Activated CD8-positive, alpha-beta memory T cell treated with anti-CD3 and anti-CD28 coated beads, Interleukin-2, amount 50 U/mL, for 1 hour (primary cell): ENCODE data around the gene CYTH2.

Experiments used
- DNase-seq: peaks from one replicate; pipeline ENCODE4 v3.0.0-alpha.2; 2020; ENCODE audit errors: extremely low read depth

The CYTH2 gene

DNA sequence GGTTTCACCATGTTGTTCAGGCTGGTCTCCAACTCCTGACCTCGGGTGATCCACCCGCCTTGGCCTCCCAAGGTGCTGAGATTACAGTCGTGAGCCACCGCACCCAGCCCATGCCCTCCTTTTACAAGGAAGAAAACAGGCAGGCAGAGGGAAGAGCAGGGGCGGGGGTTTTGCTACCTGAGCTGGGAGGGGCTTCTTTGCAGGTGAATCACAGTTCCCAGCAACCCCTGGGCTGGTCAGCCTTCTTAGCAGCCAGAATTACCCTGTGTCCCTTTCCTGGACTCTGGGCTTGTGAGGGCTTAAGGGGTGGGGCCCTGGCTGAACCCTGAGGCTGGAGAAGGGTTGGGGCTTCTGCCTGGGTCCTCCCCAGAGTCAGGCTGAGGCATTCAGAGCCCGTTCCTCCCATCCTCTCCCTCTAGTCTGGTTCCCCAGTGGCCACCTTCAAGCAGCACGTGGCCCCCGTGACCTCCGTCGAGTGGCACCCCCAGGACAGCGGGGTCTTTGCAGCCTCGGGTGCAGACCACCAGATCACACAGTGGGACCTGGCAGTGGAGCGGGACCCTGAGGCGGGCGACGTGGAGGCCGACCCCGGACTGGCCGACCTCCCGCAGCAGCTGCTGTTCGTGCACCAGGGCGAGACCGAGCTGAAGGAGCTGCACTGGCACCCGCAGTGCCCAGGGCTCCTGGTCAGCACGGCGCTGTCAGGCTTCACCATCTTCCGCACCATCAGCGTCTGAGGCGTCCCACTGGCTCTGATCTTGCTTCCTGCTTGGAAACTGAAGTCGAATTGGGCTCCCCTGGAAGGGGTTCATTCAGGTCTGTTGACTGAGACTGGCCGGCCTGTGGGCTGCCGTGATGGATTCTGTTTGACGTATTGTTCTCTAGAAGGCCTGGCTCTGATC, 16.6 kb upstream of the CYTH2 start:
- no peak for DNase-seq

- DNase-seq, result no peak
These were observed 14.9 kb upstream of the CYTH2 start for GRCh38 chr19:48454150-48454730.

DNA sequence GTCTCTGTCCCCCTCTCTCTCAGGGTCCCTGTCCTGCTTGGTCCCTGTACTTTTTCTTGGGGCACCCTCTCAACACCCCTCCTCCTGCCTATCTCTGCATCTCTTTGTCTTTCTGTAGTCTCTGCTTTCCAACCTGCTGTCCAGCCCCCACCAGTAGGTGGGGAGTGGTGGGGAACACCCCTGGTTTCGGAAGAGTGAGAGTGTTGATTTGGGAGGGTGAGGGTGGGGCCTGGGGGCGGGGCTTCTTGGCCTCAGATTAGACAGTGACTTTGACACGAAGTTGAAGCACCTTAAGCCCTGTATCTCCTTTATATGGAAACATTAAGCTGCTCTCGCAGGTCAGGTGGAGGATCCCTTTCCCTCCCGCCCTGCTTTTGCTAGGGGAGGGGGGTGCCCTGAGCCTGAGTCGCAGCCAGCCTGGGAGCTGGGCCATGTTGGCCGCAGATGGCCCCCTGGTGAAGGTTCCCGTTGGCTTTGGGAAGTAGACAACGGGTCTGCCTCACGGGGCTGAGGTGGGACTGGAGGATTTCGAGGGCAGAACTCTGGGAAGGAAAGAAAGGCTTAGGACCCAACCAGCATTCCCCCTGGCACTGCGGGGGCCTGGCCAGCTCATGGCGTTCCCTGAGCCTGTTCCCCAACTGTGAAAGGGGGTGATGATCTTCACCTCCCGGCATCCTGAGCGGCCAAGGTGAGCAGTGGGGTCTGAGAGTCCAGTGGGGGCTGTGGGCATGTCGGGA, 13.8 kb upstream of the CYTH2 start, which contains the start of gene KCNJ14:
Gene KCNJ14, plus strand, starts transcription at position 404 of the 737 bp plus-strand sequence. CDS start 6,151 bp downstream, outside the sequence.
- DNase-seq, result no peak

DNA sequence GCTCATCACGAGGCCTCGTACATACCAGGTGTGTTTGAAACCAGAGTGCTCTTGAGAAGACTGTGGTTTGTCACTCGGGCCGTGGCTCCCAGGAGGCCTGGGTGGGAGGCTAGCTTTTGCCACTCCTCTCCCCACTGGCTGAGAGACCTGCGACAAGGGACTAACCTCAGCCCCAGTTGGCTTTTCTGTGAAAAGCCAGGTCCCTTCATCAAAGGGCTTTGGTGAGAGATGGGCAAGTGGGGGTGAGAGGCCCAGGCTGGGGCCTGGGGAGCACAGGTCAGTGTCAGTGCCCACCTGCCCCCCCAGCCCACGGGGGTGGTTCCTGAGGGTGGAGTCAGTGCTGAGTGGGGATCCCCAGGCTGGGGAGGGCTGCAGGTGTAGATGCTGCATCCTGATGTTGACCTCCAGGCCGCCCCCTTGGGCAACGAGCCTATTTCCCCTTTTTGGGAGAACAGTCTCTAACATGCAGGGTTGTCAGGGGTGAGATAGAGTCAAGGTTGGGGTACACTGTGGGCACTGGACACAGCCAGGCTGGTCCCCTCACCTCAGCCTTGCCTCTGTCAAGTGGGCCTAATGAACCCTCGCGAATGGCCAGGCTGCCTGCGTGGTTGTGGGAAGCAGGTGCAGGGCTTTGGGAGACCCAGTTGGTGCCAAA, 13.1 kb upstream of the CYTH2 start:
- DNase-seq, result no peak

- no peak for DNase-seq
These were observed 12.3 kb upstream of the CYTH2 start for GRCh38 chr19:48456864-48457263.

- DNase-seq, result no peak
These were observed 11.2 kb upstream of the CYTH2 start for GRCh38 chr19:48458016-48458415.

- no peak for DNase-seq
These were observed 7.6 kb upstream of the CYTH2 start for GRCh38 chr19:48461651-48461981.

DNA sequence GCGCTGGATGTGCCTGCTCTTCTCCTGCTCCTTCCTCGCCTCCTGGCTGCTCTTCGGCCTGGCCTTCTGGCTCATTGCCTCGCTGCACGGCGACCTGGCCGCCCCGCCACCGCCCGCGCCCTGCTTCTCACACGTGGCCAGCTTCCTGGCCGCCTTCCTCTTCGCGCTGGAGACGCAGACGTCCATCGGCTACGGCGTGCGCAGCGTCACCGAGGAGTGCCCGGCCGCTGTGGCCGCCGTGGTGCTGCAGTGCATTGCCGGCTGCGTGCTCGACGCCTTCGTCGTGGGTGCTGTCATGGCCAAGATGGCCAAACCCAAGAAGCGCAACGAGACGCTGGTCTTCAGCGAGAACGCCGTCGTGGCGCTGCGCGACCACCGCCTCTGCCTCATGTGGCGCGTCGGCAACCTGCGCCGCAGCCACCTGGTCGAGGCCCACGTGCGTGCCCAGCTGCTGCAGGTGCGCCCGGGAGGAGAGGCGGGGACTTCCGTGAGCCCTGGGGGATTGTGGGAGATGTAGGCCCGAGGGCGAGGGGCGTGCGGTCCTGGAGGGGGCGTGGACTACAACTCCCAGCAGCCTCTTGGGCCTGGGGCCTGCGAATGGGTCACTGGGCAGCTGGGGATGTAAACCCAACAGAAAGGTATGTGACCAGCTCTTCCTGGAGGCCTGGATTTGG, 7.0 kb upstream of the CYTH2 start:
- DNase-seq, result no peak

DNA sequence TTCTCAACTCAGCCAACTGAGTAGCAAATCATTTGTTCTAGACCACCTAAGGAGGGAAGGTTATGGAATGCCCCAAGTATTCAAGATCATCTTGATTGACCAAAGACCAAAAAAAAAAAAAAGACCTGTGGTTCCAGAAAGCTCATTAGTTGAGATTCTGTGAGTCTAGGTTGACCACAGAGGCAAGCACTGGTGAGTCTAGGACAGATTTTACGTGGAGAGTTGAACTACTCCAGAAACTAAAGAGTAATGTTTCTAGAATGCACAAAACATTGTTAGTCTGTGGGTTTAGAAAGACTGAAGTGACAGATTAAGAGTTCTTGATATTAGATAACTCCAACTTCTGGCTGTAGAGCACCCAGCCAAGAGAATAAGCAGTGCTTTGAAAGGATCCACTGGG, 4.0 kb upstream of the CYTH2 start:
- DNase-seq, result no peak

GRCh38 chr19:48466561-48467325, 2.4 kb upstream of the CYTH2 start:
- DNase-seq, result no peak

GRCh38 chr19:48468772-48469288, 339 bp upstream of the CYTH2 start:
- DNase-seq, result peak; percentile 99

DNA sequence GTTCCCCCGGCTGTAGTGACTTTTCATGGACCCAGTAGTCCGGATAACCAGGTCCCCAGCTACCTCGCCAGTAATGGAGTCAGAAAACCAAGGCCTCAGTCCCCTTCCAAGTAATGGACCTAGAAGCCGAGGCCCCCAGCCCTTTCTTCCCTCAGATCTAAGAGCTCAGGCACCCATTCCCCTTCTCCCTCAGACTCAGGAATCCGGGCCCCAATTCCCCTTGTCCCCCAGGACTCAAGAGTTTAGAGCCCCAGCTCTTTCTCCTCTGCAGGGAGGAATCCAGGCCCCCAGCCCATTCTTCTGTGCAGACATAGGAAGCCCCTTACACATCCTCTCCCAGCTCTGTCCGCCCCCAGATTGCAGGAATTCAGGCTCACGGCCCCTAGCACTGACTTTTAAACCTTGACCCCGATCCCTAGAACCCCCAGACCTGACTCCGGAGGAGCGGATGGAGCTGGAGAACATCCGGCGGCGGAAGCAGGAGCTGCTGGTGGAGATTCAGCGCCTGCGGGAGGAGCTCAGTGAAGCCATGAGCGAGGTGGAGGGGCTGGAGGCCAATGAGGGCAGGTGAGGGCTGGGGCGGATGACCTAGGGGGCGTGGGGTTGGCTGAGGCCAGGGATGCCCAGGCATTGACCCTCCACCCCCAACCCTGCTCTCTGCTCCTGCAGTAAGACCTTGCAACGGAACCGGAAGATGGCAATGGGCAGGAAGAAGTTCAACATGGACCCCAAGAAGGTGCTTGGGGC, 938 bp downstream of the CYTH2 start:
- no peak for DNase-seq

DNA sequence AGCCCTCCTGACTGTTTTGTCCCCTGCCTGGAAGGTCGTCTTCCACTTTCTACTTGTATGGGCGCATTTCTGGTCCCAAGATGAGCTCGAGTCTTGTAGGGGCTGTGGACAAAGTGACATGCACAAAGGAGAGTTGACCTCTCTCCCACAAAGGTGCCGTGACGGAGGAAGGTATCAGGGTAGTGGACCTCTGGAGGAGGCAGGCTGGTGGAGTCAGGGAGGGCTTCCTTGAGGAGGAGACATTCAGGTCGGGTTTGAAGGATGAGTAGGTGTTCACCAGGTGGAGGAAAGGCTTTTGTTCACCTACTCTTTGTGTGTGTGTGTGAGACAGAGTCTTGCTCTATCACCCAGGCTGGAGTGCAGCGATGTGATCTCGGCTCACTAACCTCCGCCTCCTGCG, 1.7 kb downstream of the CYTH2 start:
- DNase-seq, result no peak

DNA sequence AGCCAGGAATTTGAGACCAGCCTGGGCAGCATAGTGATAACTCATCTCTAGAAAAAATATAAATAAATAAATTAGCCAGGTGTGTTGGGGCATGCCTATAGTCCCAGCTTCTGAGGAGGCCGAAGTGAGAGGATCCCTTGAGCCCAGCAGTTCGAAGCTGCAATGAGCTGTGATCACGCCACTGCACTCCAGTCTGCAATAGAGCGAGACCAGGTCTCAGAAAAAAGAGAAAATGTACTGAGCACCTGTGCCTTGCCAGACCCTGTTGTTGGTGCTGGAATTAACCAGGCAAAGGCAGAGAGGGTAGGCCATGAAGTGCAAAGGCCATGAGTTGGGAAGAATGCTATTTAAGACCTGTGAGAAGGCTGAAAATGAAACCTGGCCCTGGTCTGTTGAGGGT, 2.7 kb downstream of the CYTH2 start:
- no peak for DNase-seq

GRCh38 chr19:48473161-48473966, 4.2 kb downstream of the CYTH2 start:
- DNase-seq, result no peak

DNA sequence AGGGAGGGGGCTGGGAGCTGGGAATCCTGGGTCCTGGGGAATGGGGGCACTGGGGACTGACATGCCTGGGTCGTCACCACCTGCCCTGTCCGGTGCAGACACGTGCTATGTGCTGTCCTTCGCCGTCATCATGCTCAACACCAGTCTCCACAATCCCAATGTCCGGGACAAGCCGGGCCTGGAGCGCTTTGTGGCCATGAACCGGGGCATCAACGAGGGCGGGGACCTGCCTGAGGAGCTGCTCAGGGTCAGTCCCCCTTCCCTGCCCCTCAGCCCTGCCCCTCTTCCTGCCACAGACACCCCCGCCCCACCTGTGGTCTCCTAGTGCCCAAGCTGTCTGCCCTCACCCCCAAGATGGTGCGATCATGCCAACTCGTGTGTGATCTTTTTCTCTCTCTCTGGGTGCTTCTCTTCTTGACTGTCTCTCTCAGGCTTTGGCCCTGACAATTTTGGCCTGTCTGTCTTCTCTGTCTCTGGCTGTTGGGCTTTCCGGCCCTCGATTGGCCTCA, 5.0 kb downstream of the CYTH2 start:
- DNase-seq, result no peak

GRCh38 chr19:48475369-48476068, 6.3 kb downstream of the CYTH2 start:
- DNase-seq, result no peak

- DNase-seq, result no peak
These were observed 7.0 kb downstream of the CYTH2 start for GRCh38 chr19:48476176-48476575.
